HL-60 (cell line): ENCODE measurements around the gene PPP1R36.

Experiments
- DNase-seq, 2 experiments: peaks; one replicate each; pipeline ENCODE4 v3.0.0-alpha.2; 2010 to 2020; ENCODE audit warnings: low read depth in 1 of 2, low spot score in 1 of 2
- H3K27ac ChIP-seq: fragments of 250-450 bp; sonication (Bioruptor Pico); replicated peaks from 2 replicates; pipeline ENCODE4 v1.5.1; 2020; ENCODE audit warnings: mild to moderate bottlenecking, moderate library complexity
- H3K27me3 ChIP-seq: fragments of 250-450 bp; sonication (Bioruptor Pico); 2 replicates; pipeline ENCODE4 v1.5.1; 2021; ENCODE audit warnings: mild to moderate bottlenecking, moderate library complexity; ENCODE audit not compliant: insufficient read depth, poor library complexity, severe bottlenecking
- H3K4me3 ChIP-seq: replicated peaks from 2 replicates; pipeline ENCODE4 v1.5.1; 2011; ENCODE audit warnings: mild to moderate bottlenecking, control low read depth, low read length; ENCODE audit not compliant: insufficient read depth
- GABPA ChIP-seq: IDR thresholded peaks from 2 replicates; pipeline ENCODE4 v1.6.1; 2012; ENCODE audit warnings: low read depth
- POLR2AphosphoS5 ChIP-seq: IDR thresholded peaks from 2 replicates; pipeline ENCODE4 v1.6.1; 2012; ENCODE audit warnings: low read depth
- REST ChIP-seq: IDR thresholded peaks from 2 replicates; pipeline ENCODE4 v1.6.1; 2012; ENCODE audit warnings: low read depth; ENCODE audit not compliant: insufficient replicate concordance
- SPI1 ChIP-seq: IDR thresholded peaks from 2 replicates; pipeline ENCODE4 v1.6.1; 2012; ENCODE audit warnings: low read depth, mild to moderate bottlenecking, borderline replicate concordance
- TF ChIP-seq, protein P1 (sequence below): IDR thresholded peaks from one replicate; pipeline ENCODE4 v1.5.1; 2011; ENCODE audit warnings: low read length, control low read depth, inconsistent platforms; ENCODE audit not compliant: insufficient read depth

Gene PPP1R36

GRCh38 chr14:64580467-64580866 lies 30.7 kb downstream of the PPP1R36 start:
- H3K27ac ChIP-seq: no peak overlapping the region
- H3K27me3 ChIP-seq: no peaks in the 10 kb centered on the region
- no peak overlapping the region for H3K4me3 ChIP-seq
- TF ChIP-seq POLR2AphosphoS5: no peak
- TF ChIP-seq, protein P1, sequence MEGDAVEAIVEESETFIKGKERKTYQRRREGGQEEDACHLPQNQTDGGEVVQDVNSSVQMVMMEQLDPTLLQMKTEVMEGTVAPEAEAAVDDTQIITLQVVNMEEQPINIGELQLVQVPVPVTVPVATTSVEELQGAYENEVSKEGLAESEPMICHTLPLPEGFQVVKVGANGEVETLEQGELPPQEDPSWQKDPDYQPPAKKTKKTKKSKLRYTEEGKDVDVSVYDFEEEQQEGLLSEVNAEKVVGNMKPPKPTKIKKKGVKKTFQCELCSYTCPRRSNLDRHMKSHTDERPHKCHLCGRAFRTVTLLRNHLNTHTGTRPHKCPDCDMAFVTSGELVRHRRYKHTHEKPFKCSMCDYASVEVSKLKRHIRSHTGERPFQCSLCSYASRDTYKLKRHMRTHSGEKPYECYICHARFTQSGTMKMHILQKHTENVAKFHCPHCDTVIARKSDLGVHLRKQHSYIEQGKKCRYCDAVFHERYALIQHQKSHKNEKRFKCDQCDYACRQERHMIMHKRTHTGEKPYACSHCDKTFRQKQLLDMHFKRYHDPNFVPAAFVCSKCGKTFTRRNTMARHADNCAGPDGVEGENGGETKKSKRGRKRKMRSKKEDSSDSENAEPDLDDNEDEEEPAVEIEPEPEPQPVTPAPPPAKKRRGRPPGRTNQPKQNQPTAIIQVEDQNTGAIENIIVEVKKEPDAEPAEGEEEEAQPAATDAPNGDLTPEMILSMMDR: no peak
- TF ChIP-seq REST: no peak
- TF ChIP-seq GABPA: no peak
- DNase-seq: no peak

DNA sequence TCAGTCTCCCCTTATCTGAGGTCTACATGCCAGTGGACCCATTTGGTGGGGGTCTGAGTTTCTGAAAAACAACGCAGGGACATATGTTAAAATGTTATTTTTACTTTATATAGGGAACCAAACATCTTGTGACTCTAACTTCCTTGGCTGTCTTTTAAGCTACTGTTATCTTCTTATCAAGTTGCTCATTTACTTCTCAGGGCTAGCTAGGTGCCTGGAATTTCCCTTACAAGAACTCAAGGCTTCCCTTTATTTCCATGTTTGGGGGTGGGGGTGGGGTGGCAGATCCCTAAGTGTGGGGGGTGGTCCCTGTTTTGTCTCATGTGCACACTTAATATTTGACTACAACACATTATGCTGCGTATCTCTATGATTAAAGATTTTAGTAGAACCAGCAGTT lies 31.6 kb downstream of the PPP1R36 start:
- TF ChIP-seq, protein P1: no peak
- TF ChIP-seq GABPA (no peak), REST (no peak), POLR2AphosphoS5 (no peak), SPI1 (no peak)
- H3K4me3 ChIP-seq: no peak overlapping the region
- no peak for DNase-seq

GRCh38 chr14:64581817-64582216 lies 32.1 kb downstream of the PPP1R36 start:
- no peak overlapping the region for H3K27ac ChIP-seq
- H3K27me3 ChIP-seq: no peaks in the 10 kb centered on the region
- DNase-seq: no peak
- H3K4me3 ChIP-seq: no peak overlapping the region
- TF ChIP-seq POLR2AphosphoS5: no peak
- no peak for TF ChIP-seq GABPA
- no peak for TF ChIP-seq SPI1
- TF ChIP-seq REST: no peak
- TF ChIP-seq, protein P1: no peak

More for the DNA sequence above, 31.6 kb downstream of the PPP1R36 start:
- no peaks in the 10 kb centered on the region for H3K27me3 ChIP-seq
- H3K27ac ChIP-seq: no peak overlapping the region
